Iris pigment epithelial cell (primary cell): ENCODE measurements around the gene TREX2.

Experiments used
- DNase-seq: peaks from one replicate; pipeline ENCODE4 v3.0.0-alpha.2; 2011; ENCODE audit warnings: low read depth

The TREX2 gene, protein sequence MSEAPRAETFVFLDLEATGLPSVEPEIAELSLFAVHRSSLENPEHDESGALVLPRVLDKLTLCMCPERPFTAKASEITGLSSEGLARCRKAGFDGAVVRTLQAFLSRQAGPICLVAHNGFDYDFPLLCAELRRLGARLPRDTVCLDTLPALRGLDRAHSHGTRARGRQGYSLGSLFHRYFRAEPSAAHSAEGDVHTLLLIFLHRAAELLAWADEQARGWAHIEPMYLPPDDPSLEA

DNA sequence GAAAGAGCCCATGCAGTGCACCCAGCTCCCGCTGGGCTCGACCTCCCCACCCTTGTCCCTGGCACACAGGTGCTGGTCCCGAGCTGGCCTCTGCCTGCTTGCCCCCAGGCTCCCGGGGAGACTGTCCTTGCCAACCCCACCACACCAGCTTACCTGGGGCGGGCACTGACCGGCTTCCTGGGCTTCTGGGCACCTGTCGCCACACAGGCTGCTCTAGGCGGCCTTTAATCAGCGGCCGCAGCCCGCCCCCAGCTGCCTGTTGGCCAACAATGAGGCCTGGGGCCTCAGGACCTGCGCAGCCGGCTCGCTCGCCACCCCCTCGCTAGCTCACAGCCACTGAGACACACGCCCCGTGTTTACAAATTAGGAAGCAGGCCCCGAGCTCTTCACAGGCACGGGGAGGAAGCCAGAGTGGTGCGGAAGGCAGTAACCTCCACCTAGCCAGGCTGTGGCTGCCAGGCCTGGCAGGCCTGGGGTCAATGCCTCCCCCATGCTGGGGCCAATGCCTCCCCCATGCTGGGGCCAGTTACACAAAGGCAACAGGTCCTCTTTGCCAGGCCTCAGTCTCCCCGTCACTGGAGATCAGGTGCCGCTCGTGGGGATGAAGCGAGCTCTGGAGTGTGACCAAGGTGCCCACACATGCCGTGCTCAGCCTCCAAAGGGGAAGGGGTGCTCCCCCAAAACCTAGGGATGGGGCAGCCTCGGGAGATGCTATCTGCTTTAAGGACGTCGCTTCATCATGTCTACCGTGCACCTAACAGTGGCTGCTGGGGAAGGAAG is at the start of gene TREX2:
Gene TREX2, minus strand, starts transcription at position 201 of the 780 bp plus-strand sequence. CDS start 626 bp downstream, outside the sequence.
- DNase-seq = no peak

DNA sequence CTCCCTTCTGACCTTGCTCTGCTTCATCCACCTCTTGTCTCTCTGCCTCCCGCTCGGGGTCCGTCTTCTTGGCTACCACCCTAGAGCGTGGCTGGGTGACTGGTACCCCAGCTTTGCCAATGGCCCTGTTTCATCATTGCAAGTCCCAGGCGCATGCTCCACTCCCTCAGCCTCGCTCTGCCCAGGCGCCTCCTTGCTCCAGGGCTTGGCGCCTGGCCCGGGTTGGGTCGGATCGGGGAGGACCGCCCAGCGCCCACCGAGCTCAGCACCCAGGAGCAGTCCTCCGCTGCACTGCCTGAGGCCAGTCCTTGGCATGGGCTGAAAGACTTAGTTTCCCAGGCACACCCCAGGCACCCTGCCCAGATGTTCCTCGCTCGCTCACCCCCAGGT is 49.5 kb upstream of the TREX2 start:
- DNase-seq = no peak

DNA sequence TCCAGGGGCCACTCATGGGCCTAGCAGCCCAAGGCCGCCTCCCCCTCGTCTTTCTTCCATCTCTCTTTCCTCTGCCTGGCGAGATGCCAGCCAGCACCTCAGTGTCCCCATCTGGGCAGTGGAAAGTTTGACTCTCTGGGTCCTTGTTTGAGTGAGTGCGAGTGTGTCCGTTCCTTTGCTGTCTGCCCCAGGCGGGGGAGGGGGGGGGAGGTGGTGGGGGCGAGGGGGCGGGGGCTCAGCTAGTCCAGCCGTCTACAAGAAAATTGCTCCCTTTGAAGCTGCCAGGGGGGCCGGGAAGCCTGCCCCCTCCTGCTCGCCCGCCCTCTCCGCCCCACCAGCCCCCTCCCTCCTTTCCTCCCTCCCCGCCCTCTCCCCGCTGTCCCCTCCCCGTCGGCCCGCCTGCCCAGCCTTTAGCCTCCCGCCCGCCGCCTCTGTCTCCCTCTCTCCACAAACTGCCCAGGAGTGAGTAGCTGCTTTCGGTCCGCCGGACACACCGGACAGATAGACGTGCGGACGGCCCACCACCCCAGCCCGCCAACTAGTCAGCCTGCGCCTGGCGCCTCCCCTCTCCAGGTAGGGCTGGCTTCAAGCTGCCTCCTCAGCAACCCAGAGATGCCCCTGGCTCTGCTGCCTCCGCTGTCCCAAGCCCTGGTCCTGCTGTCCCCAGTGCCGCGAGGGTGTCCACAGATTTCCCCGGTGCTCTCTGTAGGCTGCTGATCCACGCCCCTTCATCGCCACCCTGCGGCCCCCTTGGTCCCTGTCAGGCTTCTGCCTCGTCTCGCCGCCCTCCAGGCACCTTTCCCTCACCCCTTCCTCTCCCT is 48.9 kb upstream of the TREX2 start, which contains the start of gene BGN:
Gene BGN, plus strand, starts transcription at position 440 of the 821 bp plus-strand sequence. CDS start 9,652 bp downstream, outside the sequence.
- peak; percentile 15 for DNase-seq

DNA sequence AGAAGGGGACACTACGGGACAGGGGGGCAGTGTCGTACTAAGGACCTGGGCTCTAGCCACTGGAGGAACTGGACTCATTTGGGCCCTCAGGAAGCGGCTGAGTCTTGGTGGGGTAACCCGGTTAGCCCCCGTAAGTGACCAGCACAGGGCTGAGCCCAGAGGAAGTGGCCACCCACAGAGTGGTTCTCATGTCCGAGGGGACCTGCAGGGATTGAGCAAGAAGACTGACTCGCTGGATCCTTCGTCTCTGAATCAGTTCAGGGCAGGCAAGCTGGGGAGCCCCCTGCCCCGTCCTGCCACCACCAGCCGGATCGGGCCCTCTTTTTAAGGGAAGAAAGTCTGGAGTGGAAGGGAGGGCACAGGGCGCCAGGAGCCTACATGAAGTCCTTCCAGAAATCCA is 48.2 kb upstream of the TREX2 start:
- peak; percentile 22 for DNase-seq

DNA sequence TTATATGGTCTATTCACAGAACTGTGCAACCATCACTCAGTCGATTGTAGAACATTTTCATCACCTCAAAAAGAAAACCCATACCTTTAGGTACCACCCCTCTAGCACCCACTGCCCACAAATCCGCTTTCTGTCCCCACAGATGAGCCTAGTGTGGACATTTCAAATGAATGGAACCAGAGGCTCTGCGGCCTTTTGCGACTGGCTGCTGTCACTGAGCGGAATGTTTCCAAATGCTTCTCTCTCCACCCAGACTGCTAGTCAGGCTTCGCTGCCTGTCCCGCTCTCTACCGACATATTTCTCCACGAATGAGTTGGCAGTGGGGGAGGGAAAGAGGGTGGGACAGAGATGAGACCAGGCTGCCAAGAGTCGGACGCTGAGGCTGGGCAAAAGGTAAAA is 47.2 kb upstream of the TREX2 start:
- DNase-seq = no peak

DNA sequence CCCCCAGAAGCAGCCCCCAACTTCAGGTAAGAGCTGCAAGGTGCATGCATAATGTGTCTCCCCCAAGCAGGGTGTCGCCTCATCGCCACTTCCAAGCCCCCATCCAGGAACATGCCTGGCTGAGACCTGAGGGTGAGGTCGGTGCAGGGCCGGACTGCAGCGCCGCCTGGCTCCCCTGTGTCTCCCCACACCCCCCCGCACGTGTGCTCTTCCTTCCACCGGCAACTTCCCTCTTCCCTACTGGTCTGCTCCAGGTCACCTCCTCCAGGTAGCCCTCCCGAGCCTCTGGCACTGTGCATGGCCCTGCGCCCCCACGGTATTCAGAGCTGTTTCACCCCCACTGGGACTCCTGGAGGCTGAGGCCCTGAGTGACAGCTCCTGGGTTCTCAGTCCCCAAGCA is 46.7 kb upstream of the TREX2 start:
- no peak for DNase-seq

DNA sequence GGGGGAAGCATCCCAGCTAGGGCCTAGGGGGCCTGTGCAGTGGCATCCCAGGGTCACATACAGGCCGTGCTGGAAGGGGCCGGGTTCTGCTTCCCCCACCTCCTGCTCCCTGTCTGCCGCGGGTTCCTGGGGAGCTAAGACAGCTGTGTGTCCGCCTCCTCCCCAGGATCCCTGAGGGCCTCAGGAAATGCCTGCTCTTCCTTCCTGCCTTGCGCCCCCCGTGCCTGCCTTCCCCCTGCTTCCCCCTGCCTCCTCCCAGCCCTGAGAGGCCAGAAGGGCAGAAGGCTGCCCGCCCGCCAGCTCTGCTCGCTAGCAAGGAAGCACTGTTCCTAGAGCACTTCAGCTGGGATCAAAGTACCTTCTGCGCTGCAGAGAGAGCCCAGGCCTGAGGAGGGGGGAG is 46.1 kb upstream of the TREX2 start:
- DNase-seq = no peak

DNA sequence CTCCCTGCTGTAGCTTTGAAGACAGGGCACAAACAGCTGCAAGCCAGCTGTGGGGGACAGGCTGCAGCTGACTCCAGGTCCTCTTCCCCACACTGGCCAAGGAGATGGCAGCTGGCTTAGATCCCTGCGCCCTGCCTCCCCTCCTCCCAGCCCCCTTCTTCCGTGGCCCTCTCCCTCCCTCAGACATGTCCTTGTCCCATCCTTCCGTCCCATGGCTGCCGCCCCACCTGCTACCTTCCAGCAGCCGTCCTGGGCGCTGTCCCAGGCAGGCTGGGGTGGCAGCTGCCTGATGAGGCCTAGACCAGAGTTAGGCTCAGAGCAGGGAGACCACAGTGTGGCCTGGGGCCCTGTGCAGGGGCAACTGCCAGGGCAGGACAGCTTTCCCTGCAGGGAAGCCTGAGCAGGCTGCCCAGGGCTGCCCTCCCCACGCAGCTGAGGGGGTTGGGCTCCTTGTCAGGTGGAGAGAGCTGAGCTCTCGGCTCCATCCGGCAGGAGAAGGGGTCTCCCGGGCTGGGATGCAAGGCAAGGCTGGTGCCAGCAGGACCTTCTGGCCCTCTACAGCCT is 45.6 kb upstream of the TREX2 start:
- DNase-seq = no peak

DNA sequence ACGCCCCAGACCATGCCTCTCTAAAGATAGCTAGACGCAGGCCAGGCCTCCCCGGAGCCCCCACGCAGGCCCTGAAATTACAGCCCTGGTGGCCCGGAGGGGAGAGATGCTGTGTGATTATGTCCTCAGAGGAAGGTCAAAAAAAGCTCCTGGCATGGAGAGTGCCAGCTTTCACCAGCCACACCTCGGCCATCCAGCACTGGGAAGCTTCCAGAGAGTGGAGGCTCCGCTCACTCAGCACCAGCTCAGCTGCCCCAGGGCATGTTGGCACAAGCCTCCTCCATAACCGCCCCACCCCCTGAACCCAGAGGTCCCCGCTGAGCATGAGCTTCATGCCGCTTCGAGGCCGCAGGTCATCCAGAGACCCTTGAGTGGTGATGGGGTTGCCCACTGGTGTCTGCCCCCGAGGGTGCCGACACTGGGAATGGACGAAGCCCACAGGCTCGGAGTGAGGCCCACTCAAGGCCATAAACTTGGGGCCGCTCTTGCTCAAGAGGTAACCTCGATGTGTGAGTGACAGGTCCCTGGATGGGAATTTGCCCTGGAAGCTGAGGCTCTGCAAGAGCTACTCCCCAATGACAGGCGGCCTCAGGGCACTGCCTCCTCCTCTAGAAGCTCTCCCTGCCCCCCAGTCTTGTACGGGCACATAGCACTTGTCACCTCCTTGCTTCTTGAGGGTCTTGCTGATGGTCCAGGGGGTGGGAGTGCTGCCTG is 44.5 kb upstream of the TREX2 start:
- no peak for DNase-seq

DNA sequence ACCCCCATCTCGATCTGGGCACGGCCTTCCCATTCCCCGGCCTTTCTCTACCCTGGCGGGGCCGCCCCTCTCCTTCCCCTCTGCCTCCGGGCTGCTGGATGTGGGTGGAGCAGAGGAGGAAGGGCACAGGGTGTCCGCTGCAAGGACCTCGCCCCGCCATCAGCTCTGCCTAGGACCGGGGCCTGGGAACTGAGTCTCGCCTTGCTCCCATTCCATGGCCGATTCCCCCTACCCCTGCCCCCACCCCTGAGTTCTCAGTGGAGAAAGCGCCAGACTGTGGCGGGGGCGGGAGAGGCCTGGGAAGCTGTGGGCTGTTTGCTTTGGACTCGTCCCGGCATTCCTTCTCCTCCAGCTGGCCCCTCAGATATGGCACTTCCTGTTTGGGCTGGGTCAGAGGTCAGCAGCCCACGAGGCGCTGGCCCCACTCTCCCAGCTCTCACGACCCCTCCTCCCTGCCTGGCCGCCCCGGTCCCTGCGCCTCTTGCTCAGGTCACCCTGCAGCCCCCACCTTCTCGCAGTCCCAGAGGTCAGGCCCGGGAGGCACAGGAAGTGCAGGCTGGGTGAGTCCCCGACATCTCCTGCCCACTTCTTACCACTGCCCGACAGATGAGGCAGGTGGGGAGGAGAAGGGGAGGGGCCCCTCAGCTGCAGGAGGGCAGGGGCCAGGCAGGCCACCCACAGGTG is 42.5 kb upstream of the TREX2 start:
- peak; percentile 19 for DNase-seq

DNA sequence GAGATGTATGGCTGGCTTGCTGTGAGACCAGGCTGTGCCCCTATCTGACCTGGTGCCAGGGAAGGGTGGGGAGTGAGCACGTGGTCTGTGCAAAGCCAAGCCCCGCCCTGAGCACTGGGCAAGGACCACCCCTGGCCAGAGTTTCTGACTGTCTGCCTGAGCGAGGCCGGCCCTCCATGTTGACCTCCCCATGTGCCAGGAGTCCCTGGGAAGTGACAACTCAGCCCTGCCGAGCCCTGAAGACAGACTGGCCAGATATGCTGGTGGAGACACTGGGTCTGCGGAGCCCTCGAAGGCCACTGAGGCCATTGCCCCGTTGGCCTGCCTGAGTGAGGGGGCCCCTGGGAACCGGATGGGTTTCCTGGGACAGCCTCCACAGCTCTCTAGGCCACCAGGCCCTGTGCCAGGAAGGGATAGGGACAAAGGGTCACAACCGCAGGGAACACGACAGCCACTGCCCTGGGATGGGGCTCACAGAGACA is 41.8 kb upstream of the TREX2 start:
- DNase-seq = no peak

DNA sequence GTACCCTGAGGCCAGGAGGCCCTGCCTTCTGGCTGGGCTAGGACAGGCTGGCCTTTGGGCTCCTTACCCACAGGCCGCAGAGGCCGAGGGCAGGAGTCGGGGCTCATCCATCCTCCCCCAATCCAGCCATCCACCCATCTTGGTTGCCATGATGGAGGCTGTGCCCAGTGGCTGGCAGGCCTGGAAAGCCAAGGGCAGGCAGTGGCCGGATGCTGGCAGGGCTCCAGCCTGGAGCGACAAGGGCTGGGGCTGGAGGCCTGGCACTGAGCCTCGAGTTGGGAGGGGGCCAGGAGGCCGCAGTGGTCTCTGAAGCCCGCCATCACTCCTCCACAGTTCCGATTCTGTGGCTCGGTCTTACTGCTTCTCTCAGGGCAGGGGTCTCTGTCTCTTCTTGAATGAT is 40.3 kb upstream of the TREX2 start:
- DNase-seq = no peak

DNA sequence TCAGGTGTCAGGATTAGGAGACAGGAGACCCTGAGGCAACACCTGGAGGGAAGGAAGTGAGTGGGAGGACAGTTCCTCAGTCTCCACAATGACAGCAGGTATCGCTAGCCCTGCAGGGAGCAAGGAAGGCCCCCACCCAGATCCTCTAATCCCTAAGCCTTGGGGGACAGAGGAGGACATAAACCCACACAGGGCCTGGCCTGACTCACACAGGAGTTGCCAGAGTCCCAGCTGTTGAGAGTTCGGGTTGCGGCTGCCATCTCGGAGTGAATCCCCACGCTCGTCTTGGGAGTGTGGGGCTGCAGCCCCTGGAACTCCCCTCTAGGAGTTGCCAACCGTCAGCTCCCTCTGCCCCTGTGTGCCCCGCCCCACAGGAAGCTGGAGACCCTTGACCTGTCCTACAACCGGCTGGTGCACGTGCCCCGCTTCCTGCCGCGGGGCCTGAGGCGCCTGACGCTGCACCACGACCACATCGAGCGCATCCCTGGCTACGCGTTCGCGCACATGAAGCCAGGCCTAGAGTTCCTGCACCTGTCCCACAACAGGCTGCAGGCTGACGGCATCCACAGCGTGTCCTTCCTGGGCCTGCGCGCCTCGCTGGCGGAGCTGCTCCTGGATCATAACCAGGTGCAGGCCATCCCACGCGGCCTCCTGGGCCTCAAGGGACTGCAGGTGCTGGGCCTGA is 39.7 kb upstream of the TREX2 start:
- DNase-seq = no peak

DNA sequence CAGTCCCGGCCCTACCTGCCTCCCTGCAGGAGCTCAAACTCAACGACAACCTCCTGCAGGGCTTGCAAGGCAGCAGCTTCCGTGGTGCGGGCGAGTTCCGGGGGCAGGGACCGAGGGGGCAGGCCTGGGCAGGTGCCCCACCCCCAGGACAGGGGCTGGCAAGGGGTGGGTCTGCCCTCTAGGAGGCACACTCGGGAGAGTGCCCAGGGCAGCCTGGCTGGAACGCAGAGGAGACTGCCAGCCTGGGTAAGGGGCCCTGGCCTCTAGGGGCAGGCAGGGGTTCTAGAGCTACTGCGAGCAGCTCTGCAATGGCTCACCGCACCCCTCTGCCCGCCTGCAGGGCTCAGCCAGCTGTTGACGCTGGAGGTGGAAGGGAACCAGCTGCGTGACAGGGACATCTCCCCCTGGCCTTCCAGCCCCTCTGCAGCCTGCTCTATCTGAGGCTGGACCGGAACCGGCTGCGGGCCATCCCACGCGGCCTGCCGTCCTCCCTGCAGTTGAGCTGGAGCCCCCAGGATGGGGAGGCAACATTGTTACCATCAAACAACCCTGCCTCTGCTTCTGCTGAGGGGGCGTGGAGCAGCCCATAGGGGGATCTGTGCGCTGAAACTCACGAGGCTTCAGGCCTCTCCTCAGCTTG is 36.6 kb upstream of the TREX2 start:
- no peak for DNase-seq

DNA sequence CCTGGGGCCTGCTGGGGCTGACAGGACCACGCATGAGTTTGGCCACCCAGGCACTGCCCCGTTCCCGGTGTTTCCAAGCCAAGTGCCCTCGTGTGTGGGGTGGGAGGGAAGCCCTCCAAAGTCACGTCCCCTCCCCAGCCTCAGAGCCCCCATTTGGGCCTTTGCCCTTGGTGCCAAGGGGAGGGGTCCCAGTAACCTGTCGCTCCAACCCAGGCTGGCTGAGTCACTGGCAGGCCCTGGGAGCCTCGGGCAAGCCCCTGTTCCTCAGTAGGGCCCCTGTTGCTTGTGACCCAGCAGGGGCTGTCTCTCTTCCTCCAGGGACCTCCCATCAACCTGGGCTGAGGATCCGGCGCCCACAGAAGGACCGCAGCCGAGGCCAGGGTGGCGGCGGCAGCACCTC is 35.2 kb upstream of the TREX2 start:
- DNase-seq = no peak

DNA sequence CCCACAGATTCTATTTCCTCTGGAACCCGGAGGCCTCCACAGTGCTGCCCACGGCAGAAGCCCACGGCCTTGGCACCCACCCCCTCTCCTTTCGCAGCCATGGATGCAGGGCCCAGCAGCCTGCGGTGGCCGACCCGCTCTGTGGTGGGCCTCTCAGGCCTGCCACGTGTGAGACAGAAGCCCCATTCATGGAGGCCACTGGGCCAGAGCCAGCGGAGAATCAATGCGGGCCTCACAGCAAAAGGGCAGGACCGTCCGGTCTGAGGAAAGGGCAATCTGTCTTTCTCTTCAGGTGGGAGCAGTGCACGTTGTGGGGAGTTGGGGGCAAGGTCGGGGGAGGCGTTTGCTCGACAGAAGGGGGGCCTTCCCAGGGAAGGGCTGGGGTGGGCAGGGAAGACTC is 32.9 kb upstream of the TREX2 start:
- DNase-seq = no peak

DNA sequence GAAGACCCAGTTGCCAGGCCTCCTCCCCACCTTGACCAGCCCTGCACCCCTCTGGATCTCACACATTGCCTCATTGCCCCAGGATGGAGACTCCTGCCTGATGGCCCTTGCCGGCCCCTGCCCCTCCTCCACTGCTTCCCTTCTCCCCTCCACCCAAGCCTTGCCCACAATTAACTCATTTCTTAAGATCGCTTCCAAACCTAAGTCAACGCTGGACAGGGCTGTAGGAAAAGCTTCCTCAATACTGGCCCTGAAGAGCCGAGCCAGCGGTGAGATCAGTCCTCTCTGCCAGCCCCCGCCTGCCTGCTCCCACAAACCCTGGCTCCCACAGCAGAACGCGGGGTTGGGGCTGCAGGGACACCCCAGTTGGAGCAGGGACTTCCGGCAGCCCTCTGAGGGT is 32.0 kb upstream of the TREX2 start:
- DNase-seq = no peak

DNA sequence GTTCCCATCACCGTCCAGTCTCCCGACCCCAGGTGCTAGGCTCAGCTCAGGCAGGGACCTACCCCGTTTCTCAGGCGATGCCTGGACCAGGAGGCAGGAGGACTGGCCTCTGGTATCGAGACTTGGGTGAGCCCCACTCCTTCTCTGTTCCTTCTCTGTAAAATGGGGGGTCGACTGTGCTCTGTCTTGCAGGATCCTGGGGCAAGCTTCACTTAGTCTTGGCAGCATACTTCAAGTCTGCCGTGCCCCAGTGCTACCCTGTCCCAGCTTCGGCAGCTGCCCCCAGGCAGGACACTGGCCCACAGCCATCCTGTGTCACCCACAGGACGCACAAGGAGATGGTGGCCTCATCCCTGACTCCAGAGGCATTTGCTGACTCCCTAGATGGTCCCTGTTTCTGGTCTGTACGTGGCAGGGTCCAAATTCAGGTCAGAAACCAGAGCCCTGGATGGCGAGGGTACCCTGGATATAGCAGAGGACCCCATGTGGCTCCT is 31.6 kb upstream of the TREX2 start:
- DNase-seq = no peak

DNA sequence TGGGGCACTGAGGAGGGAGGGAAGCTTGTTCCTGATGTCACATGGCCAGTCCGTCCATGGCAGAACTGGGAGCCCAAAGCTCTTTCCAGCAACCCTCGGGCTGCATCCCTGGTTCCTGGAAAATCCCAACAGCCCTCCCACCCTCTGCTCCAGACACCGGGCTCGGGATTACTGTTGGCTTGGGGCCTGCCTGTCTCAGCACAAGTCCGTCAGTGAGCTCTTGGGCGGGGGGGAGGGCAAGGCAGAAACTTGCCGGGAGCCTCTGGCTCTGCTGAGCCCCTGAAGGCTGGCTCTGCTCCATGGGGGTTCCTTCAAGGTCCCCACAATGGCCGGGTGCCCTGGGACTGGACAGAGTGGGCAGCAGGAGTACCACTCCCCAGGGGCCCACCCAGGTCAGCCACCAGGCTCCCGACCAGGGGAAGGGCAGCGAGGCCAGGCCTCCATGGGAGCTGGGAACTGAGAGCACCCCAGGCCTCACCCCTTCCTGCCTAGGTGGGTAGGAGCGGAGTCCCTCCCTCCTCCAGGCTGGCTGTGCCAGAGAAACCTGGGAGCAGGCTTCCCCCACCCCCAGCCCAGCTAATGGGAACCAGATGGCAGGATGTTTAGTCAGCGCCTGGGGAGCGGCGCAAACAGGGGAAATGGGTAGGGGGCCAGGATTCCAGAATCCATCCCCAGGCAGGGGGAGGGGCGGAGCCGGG is 31.0 kb upstream of the TREX2 start:
- DNase-seq = peak; percentile 26
